HepG2 (cell line): ENCODE measurements around the gene CDT1. TPM values are rescaled to one million over a fixed set of nuclear protein-coding genes. Genes with fewer than 3 reads are reported as not detected.

Experiments
- AGO2 ChIP-seq: fragments of 200-400 bp; formaldehyde crosslinking; optimal IDR thresholded peaks from 2 replicates; pipeline ENCODE3; 2017; ENCODE audit warnings: mild to moderate bottlenecking, low read depth, low read length, moderate library complexity
- ATF7-NPFF ChIP-seq: sonication (generic); formaldehyde crosslinking; IDR thresholded peaks from 2 replicates; pipeline ENCODE4 v1.8.1; 2023; ENCODE audit warnings: mild to moderate bottlenecking, low read depth, missing genetic modification reagents, moderate library complexity
- CAMTA2 ChIP-seq: sonication (generic); formaldehyde crosslinking; IDR thresholded peaks from 2 replicates; pipeline ENCODE4 v1.4.0; 2020; ENCODE audit warnings: mild to moderate bottlenecking, missing genetic modification reagents, borderline replicate concordance
- DNMT3B ChIP-seq: conservative IDR thresholded peaks from 2 replicates; pipeline ENCODE4 v1.6.1; 2016; ENCODE audit warnings: missing biosample characterization, control low read depth
- FOSL2 ChIP-seq: sonication (generic); formaldehyde crosslinking; IDR thresholded peaks from 2 replicates; pipeline ENCODE4 v1.4.0; 2020; ENCODE audit warnings: missing genetic modification reagents
- HNRNPLL ChIP-seq: fragments of 200-400 bp; formaldehyde crosslinking; IDR thresholded peaks from 2 replicates; pipeline ENCODE4 v1.6.1; 2017; ENCODE audit warnings: mild to moderate bottlenecking, low read depth, low read length; ENCODE audit not compliant: poor library complexity, severe bottlenecking
- JDP2 ChIP-seq: sonication (generic); formaldehyde crosslinking; IDR thresholded peaks from 2 replicates; pipeline ENCODE4 v1.8.1; 2022; ENCODE audit warnings: missing genetic modification reagents, borderline replicate concordance
- JUND ChIP-seq: sonication (generic); formaldehyde crosslinking; IDR thresholded peaks from 2 replicates; pipeline ENCODE4 v1.8.0; 2022; ENCODE audit warnings: mild to moderate bottlenecking, missing genetic modification reagents
- KLF11 ChIP-seq: IDR thresholded peaks from 2 replicates; pipeline ENCODE4 v1.6.1; 2016; ENCODE audit warnings: missing compliant biosample characterization
- KLF12 ChIP-seq: sonication (generic); formaldehyde crosslinking; IDR thresholded peaks from 2 replicates; pipeline ENCODE4 v1.4.0; 2020; ENCODE audit warnings: missing genetic modification reagents, borderline replicate concordance
- KMT2B ChIP-seq: IDR thresholded peaks from 2 replicates; pipeline ENCODE4 v1.6.1; 2016; ENCODE audit warnings: missing genetic modification reagents, missing compliant biosample characterization
- LBX2 ChIP-seq: sonication (generic); formaldehyde crosslinking; IDR thresholded peaks from 2 replicates; pipeline ENCODE4 v1.5.0; 2020; ENCODE audit warnings: missing genetic modification reagents, mild to moderate bottlenecking, borderline replicate concordance
- MEF2D ChIP-seq: sonication (generic); formaldehyde crosslinking; IDR thresholded peaks from 2 replicates; pipeline ENCODE4 v1.5.1; 2020; ENCODE audit warnings: mild to moderate bottlenecking, missing genetic modification reagents
- MIER3 ChIP-seq: IDR thresholded peaks from 2 replicates; pipeline ENCODE4 v1.6.1; 2016; ENCODE audit warnings: missing compliant biosample characterization, borderline replicate concordance
- NFYC ChIP-seq: IDR thresholded peaks from 2 replicates; pipeline ENCODE4 v1.6.1; 2016; ENCODE audit warnings: missing genetic modification reagents, missing compliant biosample characterization
- PITX1 ChIP-seq: sonication (generic); formaldehyde crosslinking; IDR thresholded peaks from 2 replicates; pipeline ENCODE4 v1.5.1; 2020; ENCODE audit warnings: mild to moderate bottlenecking, missing genetic modification reagents
- RFX3 ChIP-seq: IDR thresholded peaks from 2 replicates; pipeline ENCODE4 v1.6.1; 2016; ENCODE audit warnings: missing biosample characterization, missing genetic modification reagents
- SMARCC2 ChIP-seq: fragments of 450-650 bp; IDR thresholded peaks from 2 replicates; pipeline ENCODE4 v1.6.1; 2017; ENCODE audit warnings: antibody characterized with exemption, mild to moderate bottlenecking
- ZNF143 ChIP-seq: sonication (generic); formaldehyde crosslinking; IDR thresholded peaks from 2 replicates; pipeline ENCODE4 v1.4.0; 2020; ENCODE audit warnings: missing genetic modification reagents
- ZNF253 ChIP-seq: sonication (generic); formaldehyde crosslinking; IDR thresholded peaks from 2 replicates; pipeline ENCODE4 v1.8.0; 2022; ENCODE audit warnings: mild to moderate bottlenecking, missing genetic modification reagents, borderline replicate concordance
- ZNF383 ChIP-seq: sonication (generic); formaldehyde crosslinking; IDR thresholded peaks from 2 replicates; pipeline ENCODE4 v1.4.0; 2020; ENCODE audit warnings: missing genetic modification reagents, mild to moderate bottlenecking, borderline replicate concordance
- ZSCAN12 ChIP-seq: sonication (generic); formaldehyde crosslinking; IDR thresholded peaks from 2 replicates; pipeline ENCODE4 v1.9.0; 2021; ENCODE audit warnings: mild to moderate bottlenecking, missing genetic modification reagents
- polyA plus RNA-seq, 8 experiments: library from polyadenylated mRNA; depleted of rRNA in 3 of 8; stranded (reverse) in 7 of 8; unstranded in 1 of 8; fragments of >200 nt; fragmentation: Illumina TruSeq in 4 of 8; extraction: Trizol in 4 of 8; gene quantifications; 2 replicates each; pipeline versions ENCODE4 v1.2.1 to v1.2.3, GENCODE V29; 2011 to 2016; ENCODE audit warnings: low read depth in 4 of 8, missing spikeins in 1 of 8, mixed read lengths in 1 of 8; ENCODE audit not compliant: insufficient read depth in 1 of 8
- total RNA-seq, 5 experiments: library from RNA; depleted of rRNA; stranded (reverse); fragments of >200 nt; fragmentation: Illumina TruSeq; extraction: Trizol; gene quantifications; 2 replicates each; pipeline ENCODE4 v1.2.3, GENCODE V29; 2016; ENCODE audit warnings: low read depth in 1 of 5
- TF ChIP-seq, protein P1 (sequence below): sonication (generic); formaldehyde crosslinking; IDR thresholded peaks from 2 replicates; pipeline ENCODE4 v1.4.0; 2020; ENCODE audit warnings: mild to moderate bottlenecking, missing genetic modification reagents
- TF ChIP-seq, protein P2 (sequence below): sonication (generic); formaldehyde crosslinking; IDR thresholded peaks from 2 replicates; pipeline ENCODE4 v1.8.0; 2022; ENCODE audit warnings: mild to moderate bottlenecking, missing genetic modification reagents; ENCODE audit not compliant: insufficient replicate concordance
- TF ChIP-seq, protein P3 (sequence below): sonication (generic); formaldehyde crosslinking; IDR thresholded peaks from 2 replicates; pipeline ENCODE4 v1.8.1; 2023; ENCODE audit warnings: mild to moderate bottlenecking, moderate library complexity, missing genetic modification reagents
- TF ChIP-seq, protein P4 (sequence below): sonication (generic); formaldehyde crosslinking; IDR thresholded peaks from 2 replicates; pipeline ENCODE4 v1.5.0; 2020; ENCODE audit warnings: missing genetic modification reagents

The CDT1 gene
- total and polyA plus RNA-seq, 2 of the 13 experiments (the other 11 are each of a cell fraction or from before 2014, with no cell fraction given): 23.1 to 23.8 TPM

GRCh38 chr16:88803264-88803987 lies at the start of gene CDT1 (continued):
- TF ChIP-seq, protein P1, sequence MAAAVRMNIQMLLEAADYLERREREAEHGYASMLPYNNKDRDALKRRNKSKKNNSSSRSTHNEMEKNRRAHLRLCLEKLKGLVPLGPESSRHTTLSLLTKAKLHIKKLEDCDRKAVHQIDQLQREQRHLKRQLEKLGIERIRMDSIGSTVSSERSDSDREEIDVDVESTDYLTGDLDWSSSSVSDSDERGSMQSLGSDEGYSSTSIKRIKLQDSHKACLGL: peak; percentile 47; the same call in 1 of the 2 replicates
- TF ChIP-seq MEF2D (CRISPR knock-in tag) (0 out of 2 replicates have a peak, but pooled peaks have one; percentile 39), HNRNPLL (peak; percentile 28), ZSCAN12 (peak; percentile 83; the same call in 1 of the 2 replicates), ZNF143 (0 out of 2 replicates have a peak, but pooled peaks have one; percentile 39), KLF12 (CRISPR knock-in tag) (0 out of 2 replicates have a peak, but pooled peaks have one; percentile 49), SMARCC2 (no peak), JDP2 (no peak), ZNF253 (CRISPR knock-in tag) (0 out of 2 replicates have a peak, but pooled peaks have one; percentile 55), MIER3 (CRISPR knock-in tag) (no peak), ZNF383 (CRISPR knock-in tag) (no peak), LBX2 (CRISPR knock-in tag) (peak; percentile 28; the same call in 1 of the 2 replicates), ATF7-NPFF (CRISPR knock-in tag) (peak; percentile 97), JUND (CRISPR knock-in tag) (no peak), DNMT3B (CRISPR knock-in tag) (no peak), AGO2 (peak; percentile 79), PITX1 (CRISPR knock-in tag) (0 out of 2 replicates have a peak, but pooled peaks have one; percentile 49), CAMTA2 (CRISPR knock-in tag) (peak; percentile 82; the same call in 1 of the 2 replicates), FOSL2 (CRISPR knock-in tag) (no peak), KLF11 (CRISPR knock-in tag) (peak; percentile 78; the same call in 1 of the 2 replicates), KMT2B (CRISPR knock-in tag) (peak; percentile 1; the same call in 1 of the 2 replicates), RFX3 (CRISPR knock-in tag) (no peak), NFYC (CRISPR knock-in tag) (0 out of 2 replicates have a peak, but pooled peaks have one; percentile 15)
- TF ChIP-seq, protein P2, sequence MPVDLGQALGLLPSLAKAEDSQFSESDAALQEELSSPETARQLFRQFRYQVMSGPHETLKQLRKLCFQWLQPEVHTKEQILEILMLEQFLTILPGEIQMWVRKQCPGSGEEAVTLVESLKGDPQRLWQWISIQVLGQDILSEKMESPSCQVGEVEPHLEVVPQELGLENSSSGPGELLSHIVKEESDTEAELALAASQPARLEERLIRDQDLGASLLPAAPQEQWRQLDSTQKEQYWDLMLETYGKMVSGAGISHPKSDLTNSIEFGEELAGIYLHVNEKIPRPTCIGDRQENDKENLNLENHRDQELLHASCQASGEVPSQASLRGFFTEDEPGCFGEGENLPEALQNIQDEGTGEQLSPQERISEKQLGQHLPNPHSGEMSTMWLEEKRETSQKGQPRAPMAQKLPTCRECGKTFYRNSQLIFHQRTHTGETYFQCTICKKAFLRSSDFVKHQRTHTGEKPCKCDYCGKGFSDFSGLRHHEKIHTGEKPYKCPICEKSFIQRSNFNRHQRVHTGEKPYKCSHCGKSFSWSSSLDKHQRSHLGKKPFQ (CRISPR knock-in tag): peak; percentile 43
- TF ChIP-seq, protein P3, sequence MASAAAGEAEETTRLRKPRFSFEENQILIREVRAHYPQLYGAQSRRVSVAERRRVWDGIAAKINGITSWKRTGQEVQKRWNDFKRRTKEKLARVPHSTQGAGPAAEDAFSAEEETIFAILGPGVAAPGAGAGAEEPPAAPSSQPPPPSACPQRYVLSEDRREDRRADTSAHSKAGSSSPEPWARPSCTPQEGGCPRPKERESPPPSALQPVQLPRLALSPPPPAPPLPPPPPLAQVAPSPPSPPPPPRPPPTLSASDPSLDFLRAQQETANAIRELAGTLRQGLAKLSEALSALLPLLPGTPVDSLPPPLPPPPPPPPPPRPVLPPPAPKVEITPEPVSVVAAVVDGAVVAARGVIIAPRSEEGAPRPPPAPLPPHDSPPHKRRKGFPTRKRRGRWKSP (CRISPR knock-in tag): peak; percentile 69
- TF ChIP-seq, protein P4, sequence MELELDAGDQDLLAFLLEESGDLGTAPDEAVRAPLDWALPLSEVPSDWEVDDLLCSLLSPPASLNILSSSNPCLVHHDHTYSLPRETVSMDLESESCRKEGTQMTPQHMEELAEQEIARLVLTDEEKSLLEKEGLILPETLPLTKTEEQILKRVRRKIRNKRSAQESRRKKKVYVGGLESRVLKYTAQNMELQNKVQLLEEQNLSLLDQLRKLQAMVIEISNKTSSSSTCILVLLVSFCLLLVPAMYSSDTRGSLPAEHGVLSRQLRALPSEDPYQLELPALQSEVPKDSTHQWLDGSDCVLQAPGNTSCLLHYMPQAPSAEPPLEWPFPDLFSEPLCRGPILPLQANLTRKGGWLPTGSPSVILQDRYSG (CRISPR knock-in tag): peak; percentile 53; the same call in 1 of the 2 replicates
